HCT116 (cell line): Measurements from ENCODE around the gene ROBO1. TPM values are rescaled to one million over a fixed set of nuclear protein-coding genes. Genes with fewer than 3 reads are reported as not detected.

ENCODE experiments used
- ATAC-seq: fragments of 200-7000 bp; cut with Tn5 transposase; 2 replicates; pipeline ENCODE4 v1.9.1; 2020; ENCODE audit warnings: mild to moderate bottlenecking, moderate library complexity
- BruUV-seq: library from RNA; stranded (reverse); fragments of 400-500 nt; replicated peaks from 2 replicates; lab custom pipeline; 2021; lab: Mats Ljungman, UMichigan
- CTCF ChIA-PET: fragments of 300-600 bp; sonication (Branson Sonifier 250); formaldehyde crosslinking; loops from one replicate; lab custom pipeline; 2021; ENCODE audit warnings: antibody characterized with exemption; lab: Charles Lee
- POLR2A ChIA-PET: fragments of 300-600, 350-600 bp; sonication (Branson Sonifier 250); formaldehyde crosslinking; loops from one replicate; lab custom pipeline; 2021; ENCODE audit warnings: antibody characterized with exemption; lab: Charles Lee
- RAD21 ChIA-PET, 2 experiments: fragments of 300-600 bp; sonication (Branson Sonifier 250); formaldehyde crosslinking; loops; one replicate each; lab custom pipeline; 2023; ENCODE audit warnings: low total read pairs in 2 of 2; ENCODE audit not compliant: uncharacterized antibody in 2 of 2, unreplicated experiment in 2 of 2, low non-redundant PET in 1 of 2; lab: Charles Lee
- DNase-seq: peaks from one replicate; pipeline ENCODE4 v3.0.0-alpha.2; 2010; ENCODE audit warnings: low read depth, low spot score
- H2AFZ ChIP-seq: fragments of 200-600 bp; shearing (Covaris generic), sonication (generic); 2 replicates; pipeline ENCODE4 v1.6.1; 2017; ENCODE audit warnings: low read depth, mixed run types, mixed read lengths, antibody characterized with exemption, low read length; ENCODE audit not compliant: poor library complexity, severe bottlenecking
- H3K27ac ChIP-seq: 2 replicates; pipeline ENCODE4 v1.5.1; 2012; ENCODE audit warnings: low read depth, low read length
- H3K27me3 ChIP-seq: fragments of 200-600 bp; sonication (generic); 2 replicates; pipeline ENCODE4 v1.6.1; 2016; ENCODE audit warnings: mixed run types, low read length, mixed read lengths; ENCODE audit not compliant: insufficient read depth
- H3K36me3 ChIP-seq, 2 experiments: fragments of 200-500 bp in 1 of 2; fragments of 200-600 bp in 1 of 2; sonication (Bioruptor generic) in 1 of 2; sonication (generic) in 1 of 2; 2 replicates each; pipeline versions ENCODE4 v1.5.1 to v1.6.1; 2014 to 2016; ENCODE audit warnings: low read length in 2 of 2, inconsistent platforms in 1 of 2, mixed read lengths in 1 of 2, mixed run types in 1 of 2; ENCODE audit not compliant: insufficient read depth in 2 of 2, control insufficient read depth in 1 of 2
- H3K4me1 ChIP-seq, 2 experiments: fragments of 200-600 bp in 1 of 2; sonication (generic) in 1 of 2; 2 replicates each; pipeline versions ENCODE4 v1.5.1 to v1.6.1; 2012 to 2017; ENCODE audit warnings: low read length in 2 of 2, inconsistent platforms in 1 of 2, mild to moderate bottlenecking in 1 of 2, mixed read lengths in 1 of 2, mixed run types in 1 of 2, moderate library complexity in 1 of 2; ENCODE audit not compliant: insufficient read depth in 2 of 2, control insufficient read depth in 1 of 2
- H3K4me2 ChIP-seq: fragments of 200-600 bp; sonication (generic); 2 replicates; pipeline ENCODE4 v1.6.1; 2017; ENCODE audit warnings: mixed run types, low read length, mixed read lengths
- H3K4me3 ChIP-seq, 2 experiments: fragments of 200-600 bp in 1 of 2; sonication (generic) in 1 of 2; replicated peaks in 1 of 2; 2 replicates each; pipeline ENCODE4 v1.5.1; 2011 to 2016; ENCODE audit warnings: low read length in 2 of 2, control low read depth in 1 of 2, low read depth in 1 of 2, mild to moderate bottlenecking in 1 of 2, mixed read lengths in 1 of 2, mixed run types in 1 of 2
- H3K79me2 ChIP-seq: fragments of 200-600 bp; sonication (generic); 2 replicates; pipeline ENCODE4 v1.6.1; 2017; ENCODE audit warnings: mild to moderate bottlenecking, mixed run types, low read length, moderate library complexity, mixed read lengths; ENCODE audit not compliant: insufficient read depth
- H3K9ac ChIP-seq: fragments of 200-600 bp; sonication (generic); 2 replicates; pipeline ENCODE4 v1.6.1; 2016; ENCODE audit warnings: low read length, mixed read lengths
- H3K9me2 ChIP-seq: fragments of 200-600 bp; sonication (generic), shearing (Covaris generic); 2 replicates; pipeline ENCODE4 v1.6.1; 2017; ENCODE audit warnings: mixed run types, mild to moderate bottlenecking, moderate library complexity; ENCODE audit not compliant: insufficient read depth
- H3K9me3 ChIP-seq, 2 experiments: fragments of 200-500 bp in 1 of 2; fragments of 200-600 bp in 1 of 2; sonication (Bioruptor generic) in 1 of 2; sonication (generic) in 1 of 2; 2 replicates each; pipeline ENCODE4 v1.6.1; 2014 to 2017; ENCODE audit warnings: low read length in 2 of 2, mixed read lengths in 2 of 2, inconsistent platforms in 1 of 2, low read depth in 1 of 2, mild to moderate bottlenecking in 1 of 2, mixed run types in 1 of 2, moderate library complexity in 1 of 2; ENCODE audit not compliant: control insufficient read depth in 1 of 2, insufficient read depth in 1 of 2
- H4K20me1 ChIP-seq: fragments of 200-600 bp; sonication (generic), shearing (Covaris generic); 2 replicates; pipeline ENCODE4 v1.6.1; 2017; ENCODE audit warnings: mixed run types, mild to moderate bottlenecking, moderate library complexity; ENCODE audit not compliant: insufficient read depth
- CBX3 ChIP-seq: IDR thresholded peaks from 2 replicates; pipeline ENCODE4 v1.6.1; 2012; ENCODE audit warnings: low read depth
- EGR1 ChIP-seq: IDR thresholded peaks from 2 replicates; pipeline ENCODE4 v1.6.1; 2012; ENCODE audit warnings: low read depth
- EZH2phosphoT487 ChIP-seq: fragments of 200-600 bp; IDR thresholded peaks from 2 replicates; pipeline ENCODE4 v1.6.1; 2018; ENCODE audit warnings: antibody characterized with exemption, borderline replicate concordance
- intact Hi-C: fragments of 100-400 bp; cut with micrococcal nuclease; formaldehyde crosslinking; loops from 2 replicates; pipeline ENCODE4 v1.10.0; 2022
- total RNA-seq: library from RNA; stranded (reverse); gene quantifications from one replicate; pipeline ENCODE4 v1.2.1, GENCODE V29; 2021; ENCODE audit not compliant: unreplicated experiment
- TF ChIP-seq, protein P1 (sequence below): IDR thresholded peaks from 2 replicates; pipeline ENCODE4 v1.6.1; 2012; ENCODE audit warnings: low read depth

Gene ROBO1
- total RNA-seq, 1 experiment from 2014 or later: 0.27 TPM

DNA sequence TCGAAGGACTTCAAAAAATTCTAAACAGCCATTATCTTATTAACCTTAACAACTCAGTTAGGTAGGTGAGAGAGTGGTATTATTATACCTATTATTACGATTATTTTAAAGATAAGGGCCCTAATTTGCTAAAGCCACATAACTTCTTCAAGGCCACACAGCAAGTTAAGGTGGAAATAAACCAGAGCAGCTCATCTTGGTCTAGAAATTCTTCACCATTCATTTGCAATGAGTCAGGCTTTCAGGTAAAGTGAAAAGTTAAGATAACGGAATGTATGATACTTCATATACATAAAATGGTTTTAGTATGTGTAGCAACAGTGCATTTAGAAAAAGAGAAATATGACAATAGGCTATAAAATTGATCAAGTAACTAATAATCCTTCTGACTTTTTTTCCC lies 920.2 kb downstream of the ROBO1 start:
- Histone ChIP-seq H3K4me2 (no peak overlapping the region), H3K27ac (no peak overlapping the region), H3K9me2 (no peaks in the 10 kb centered on the region), H3K36me3 (no peaks in the 10 kb centered on the region), H3K4me3 (no peak overlapping the region), H3K79me2 (no peaks in the 10 kb centered on the region), H4K20me1 (no peaks in the 10 kb centered on the region), H3K9me3 (peaks cover 5 to 8% of the 10 kb centered on the region in 2 experiments; a peak in 2 of 4 replicates), H2AFZ (no peak overlapping the region), H3K4me1 (no peaks in the 10 kb centered on the region), H3K27me3 (no peaks in the 10 kb centered on the region), H3K9ac (no peak overlapping the region)
- RAD21 ChIA-PET: no interaction called here
- intact Hi-C loops: no loop called here
- no peak for DNase-seq
- TF ChIP-seq EZH2phosphoT487: no peak
- TF ChIP-seq EGR1: no peak
- no TSS peak for BruUV-seq
- ATAC-seq: no peak
- POLR2A ChIA-PET: no interaction called here
- CTCF ChIA-PET: no interaction called here

DNA sequence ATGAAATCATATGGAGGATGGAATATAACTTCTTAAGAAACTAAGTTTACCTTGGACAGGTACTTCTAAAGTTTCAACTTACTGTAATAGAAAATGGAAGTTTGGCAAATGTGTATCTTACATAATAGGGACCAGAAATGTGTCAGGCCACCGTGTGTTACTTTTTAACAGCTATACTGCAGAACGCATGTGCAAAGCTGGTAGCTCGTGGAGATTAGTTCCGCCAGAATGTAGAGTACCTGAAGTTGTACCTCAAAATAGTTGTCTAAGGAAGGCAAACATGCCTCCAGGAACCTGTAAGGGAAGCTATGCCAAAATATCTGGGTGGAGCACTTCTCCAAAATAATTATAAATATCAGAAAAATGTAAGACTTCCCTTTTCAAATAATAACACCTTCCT lies 920.6 kb downstream of the ROBO1 start:
- no peaks in the 10 kb centered on the region for H3K79me2 ChIP-seq

More for the DNA sequence above, 920.6 kb downstream of the ROBO1 start:
- intact Hi-C loops: no loop called here
- H3K27ac ChIP-seq: no peak overlapping the region
- no TSS peak for BruUV-seq
- H4K20me1 ChIP-seq: no peaks in the 10 kb centered on the region
- ChIA-PET POLR2A (no interaction called here), CTCF (no interaction called here), RAD21 (no interaction called here)
- no peak overlapping the region for H2AFZ ChIP-seq
- no peak overlapping the region for H3K4me2 ChIP-seq
- no peak overlapping the region for H3K4me3 ChIP-seq
- no peak for DNase-seq
- ATAC-seq: no peak
- peaks cover 5 to 8% of the 10 kb centered on the region in 2 experiments; a peak in 2 of 4 replicates for H3K9me3 ChIP-seq
- no peak for TF ChIP-seq CBX3
- TF ChIP-seq, protein P1, sequence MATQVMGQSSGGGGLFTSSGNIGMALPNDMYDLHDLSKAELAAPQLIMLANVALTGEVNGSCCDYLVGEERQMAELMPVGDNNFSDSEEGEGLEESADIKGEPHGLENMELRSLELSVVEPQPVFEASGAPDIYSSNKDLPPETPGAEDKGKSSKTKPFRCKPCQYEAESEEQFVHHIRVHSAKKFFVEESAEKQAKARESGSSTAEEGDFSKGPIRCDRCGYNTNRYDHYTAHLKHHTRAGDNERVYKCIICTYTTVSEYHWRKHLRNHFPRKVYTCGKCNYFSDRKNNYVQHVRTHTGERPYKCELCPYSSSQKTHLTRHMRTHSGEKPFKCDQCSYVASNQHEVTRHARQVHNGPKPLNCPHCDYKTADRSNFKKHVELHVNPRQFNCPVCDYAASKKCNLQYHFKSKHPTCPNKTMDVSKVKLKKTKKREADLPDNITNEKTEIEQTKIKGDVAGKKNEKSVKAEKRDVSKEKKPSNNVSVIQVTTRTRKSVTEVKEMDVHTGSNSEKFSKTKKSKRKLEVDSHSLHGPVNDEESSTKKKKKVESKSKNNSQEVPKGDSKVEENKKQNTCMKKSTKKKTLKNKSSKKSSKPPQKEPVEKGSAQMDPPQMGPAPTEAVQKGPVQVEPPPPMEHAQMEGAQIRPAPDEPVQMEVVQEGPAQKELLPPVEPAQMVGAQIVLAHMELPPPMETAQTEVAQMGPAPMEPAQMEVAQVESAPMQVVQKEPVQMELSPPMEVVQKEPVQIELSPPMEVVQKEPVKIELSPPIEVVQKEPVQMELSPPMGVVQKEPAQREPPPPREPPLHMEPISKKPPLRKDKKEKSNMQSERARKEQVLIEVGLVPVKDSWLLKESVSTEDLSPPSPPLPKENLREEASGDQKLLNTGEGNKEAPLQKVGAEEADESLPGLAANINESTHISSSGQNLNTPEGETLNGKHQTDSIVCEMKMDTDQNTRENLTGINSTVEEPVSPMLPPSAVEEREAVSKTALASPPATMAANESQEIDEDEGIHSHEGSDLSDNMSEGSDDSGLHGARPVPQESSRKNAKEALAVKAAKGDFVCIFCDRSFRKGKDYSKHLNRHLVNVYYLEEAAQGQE: no peak
- H3K27me3 ChIP-seq: no peaks in the 10 kb centered on the region
- no peak overlapping the region for H3K9ac ChIP-seq
- H3K36me3 ChIP-seq: no peaks in the 10 kb centered on the region
- H3K4me1 ChIP-seq: no peaks in the 10 kb centered on the region
- no peaks in the 10 kb centered on the region for H3K9me2 ChIP-seq
